HT-29 (cell line): ENCODE data around the gene MRPL27. TPM values are rescaled to one million over a fixed set of nuclear protein-coding genes. Genes with fewer than 3 reads are reported as not detected.

Source experiments
- DNase-seq: peaks from one replicate; pipeline ENCODE4 v3.0.0-alpha.2; 2015; ENCODE audit warnings: low spot score
- total RNA-seq: library from RNA; depleted of rRNA; stranded (reverse); fragments of >200 nt; shearing (Covaris generic); gene quantifications from 2 replicates; pipeline ENCODE4 v1.2.3, GENCODE V29; 2014

Gene MRPL27
- total RNA-seq, 1 experiment from 2014 or later = 71.2 TPM

GRCh38 chr17:50360486-50361115 is 12.4 kb downstream of the MRPL27 start:
- no peak for DNase-seq

DNA sequence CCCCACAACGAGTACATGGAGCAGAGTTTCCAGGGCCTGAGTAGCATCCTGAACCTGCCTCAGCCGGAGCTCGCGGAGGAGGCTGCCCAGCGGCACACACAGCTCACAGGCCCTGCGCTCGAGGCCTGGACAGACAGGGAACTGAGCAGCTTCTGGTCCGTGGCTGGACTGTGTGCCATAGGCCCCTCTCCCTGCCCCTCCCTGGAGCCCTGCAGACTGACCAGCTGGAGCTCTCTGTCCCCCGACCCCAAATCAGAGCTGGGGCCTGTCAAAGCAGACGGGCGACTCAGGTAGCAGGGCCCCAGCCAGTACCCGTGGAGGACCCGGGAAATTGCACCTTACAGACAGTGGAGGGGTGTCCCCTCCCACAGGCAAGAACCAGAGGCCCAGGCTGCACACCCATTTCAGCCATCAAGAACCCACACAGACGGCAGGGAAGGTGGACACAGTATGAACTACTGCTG is 13.0 kb downstream of the MRPL27 start:
- no peak for DNase-seq

- DNase-seq = no peak
These were observed 13.8 kb downstream of the MRPL27 start for GRCh38 chr17:50359005-50359699.

GRCh38 chr17:50358177-50358576 is 14.8 kb downstream of the MRPL27 start:
- DNase-seq = no peak

DNA sequence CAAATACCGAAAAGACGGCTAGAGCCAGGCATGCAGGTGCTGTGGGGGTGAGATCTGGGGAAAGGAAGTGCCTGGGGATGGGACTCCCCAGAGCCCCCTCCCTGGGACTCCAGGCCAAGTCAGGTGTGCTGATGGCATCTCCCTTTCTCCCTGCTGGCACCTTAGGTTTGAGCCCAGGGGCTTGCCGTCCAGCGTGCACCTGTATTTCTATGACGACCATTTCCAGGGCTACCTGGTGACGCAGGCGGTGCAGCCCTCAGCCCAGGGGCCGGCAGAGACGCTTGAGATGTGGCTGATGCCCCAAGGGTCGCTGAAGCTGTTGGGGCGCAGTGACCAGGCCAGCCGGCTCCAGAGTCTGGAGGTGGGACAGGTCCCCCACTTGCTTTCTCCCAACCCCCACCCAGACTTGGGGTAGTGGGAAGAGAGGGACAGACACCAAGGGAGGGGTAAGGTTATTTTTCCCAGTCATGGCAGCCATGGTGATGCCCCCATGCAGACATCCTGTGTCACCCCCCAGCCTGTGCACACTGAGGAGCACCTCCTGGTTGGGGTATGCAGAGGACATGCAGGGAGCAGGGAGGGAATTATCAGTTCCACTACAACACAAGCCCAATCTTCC is 16.0 kb downstream of the MRPL27 start:
- DNase-seq = no peak

DNA sequence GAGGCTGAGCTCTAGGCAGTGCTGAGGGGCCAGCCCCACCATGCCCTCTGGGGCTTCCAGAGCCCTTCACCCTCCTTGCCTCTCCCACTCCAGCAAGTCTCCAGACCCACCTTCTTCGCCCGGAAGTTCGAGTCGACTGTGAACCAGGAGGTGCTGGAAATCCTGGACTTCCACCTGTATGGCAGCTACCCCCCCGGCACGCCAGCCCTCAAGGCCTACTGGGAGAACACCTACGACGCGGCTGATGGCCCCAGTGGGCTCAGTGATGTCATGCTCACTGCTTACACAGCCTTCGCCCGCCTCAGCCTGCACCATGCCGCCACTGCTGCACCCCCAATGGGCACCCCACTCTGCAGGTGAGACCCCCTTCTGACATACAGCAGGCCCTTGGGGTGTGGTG is 16.6 kb downstream of the MRPL27 start:
- DNase-seq = no peak

DNA sequence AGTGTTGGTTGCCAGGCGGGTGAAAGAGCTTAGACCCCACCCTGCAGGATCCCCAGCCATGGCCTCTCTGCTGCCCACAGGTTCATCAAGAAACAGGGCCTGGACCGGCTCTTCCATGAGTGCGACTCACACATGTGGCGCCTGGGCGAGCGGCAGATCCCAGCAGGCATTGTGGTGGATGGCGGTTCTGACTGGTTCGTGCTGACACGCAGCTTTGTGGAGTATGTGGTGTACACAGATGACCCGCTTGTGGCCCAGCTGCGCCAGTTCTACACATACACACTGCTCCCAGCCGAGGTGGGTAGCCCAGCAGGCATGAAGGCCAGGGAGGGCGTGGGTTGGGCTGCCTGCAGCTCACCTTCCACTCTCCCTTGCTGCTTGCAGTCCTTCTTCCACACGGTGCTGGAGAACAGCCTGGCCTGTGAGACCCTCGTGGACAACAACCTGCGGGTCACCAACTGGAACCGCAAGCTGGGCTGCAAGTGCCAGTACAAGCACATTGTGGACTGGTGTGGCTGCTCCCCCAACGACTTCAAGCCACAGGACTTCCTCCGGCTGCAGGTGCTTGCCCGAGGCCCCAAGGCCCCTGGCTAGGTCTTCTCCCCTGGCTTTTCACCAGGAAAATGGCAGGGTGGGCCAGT is 17.2 kb downstream of the MRPL27 start:
- DNase-seq = no peak

GRCh38 chr17:50355336-50355700 is 17.7 kb downstream of the MRPL27 start:
- DNase-seq = no peak

DNA sequence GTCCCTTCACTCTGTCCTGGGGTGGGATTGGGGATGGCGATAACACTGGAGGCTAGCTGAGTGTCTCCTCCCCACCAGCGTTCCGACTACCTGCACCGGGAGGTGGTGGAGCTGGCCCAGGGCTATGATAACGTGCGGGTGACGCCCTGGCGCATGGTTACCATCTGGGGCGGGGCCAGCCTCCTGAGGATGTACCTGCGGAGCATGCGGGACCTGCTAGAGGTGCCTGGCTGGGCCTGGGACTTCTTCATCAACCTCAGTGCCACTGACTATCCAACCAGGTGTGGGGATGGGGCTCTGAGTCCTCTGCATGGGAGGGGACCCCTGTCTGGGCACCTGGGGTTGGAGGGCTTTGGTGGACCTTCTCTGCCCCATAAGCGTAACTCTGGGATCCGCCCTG is 18.2 kb downstream of the MRPL27 start:
- DNase-seq = no peak

- no peak for DNase-seq
These were observed 18.8 kb downstream of the MRPL27 start for GRCh38 chr17:50354198-50354597.

GRCh38 chr17:50353600-50354195 is 19.3 kb downstream of the MRPL27 start:
- DNase-seq = no peak

DNA sequence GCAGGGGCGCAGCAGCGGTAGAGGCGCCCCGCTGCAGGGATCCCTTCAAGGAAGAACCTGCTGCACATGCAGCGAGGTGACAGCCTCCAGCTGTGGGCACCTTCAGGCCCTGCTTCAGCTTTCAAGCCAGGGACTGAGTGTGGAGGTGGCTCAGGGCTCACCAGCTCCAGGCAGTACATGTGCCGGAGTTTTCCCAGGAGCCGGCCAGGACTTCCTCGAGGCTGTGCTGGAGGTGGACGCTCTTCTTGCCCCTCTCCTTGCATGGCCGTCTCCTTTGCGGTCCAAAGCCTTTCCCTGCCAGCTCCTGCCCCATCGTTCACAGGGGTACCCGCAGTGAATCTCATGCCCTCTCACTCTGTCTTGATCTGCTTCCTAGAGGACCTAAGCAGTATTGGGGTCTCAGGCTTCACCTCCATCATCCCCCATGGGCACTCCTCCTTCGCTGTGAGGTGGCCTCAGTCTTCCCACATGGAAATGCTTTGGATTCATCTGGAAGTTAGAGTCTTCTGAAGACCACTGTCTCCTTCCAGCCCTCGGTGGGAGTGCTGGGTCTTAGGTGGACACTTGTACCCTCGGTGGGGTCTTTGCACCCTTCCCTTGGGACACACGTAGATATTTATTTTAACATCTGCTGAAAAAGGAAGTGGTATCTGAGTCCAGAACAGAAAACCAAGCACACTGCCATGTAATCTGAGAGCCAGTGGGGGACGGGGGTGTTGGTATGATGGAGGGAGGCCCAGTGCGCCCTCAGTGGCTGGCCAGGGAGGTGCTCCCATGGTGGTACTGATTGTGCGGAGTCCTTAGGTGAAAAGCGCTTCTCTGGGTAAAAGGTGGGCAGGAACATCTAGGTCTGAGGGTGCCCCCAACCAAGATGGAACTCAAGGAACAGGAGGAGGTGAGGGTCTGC is 20.0 kb downstream of the MRPL27 start:
- no peak for DNase-seq

- DNase-seq = no peak
These were observed 20.8 kb downstream of the MRPL27 start for GRCh38 chr17:50352072-50352692.

DNA sequence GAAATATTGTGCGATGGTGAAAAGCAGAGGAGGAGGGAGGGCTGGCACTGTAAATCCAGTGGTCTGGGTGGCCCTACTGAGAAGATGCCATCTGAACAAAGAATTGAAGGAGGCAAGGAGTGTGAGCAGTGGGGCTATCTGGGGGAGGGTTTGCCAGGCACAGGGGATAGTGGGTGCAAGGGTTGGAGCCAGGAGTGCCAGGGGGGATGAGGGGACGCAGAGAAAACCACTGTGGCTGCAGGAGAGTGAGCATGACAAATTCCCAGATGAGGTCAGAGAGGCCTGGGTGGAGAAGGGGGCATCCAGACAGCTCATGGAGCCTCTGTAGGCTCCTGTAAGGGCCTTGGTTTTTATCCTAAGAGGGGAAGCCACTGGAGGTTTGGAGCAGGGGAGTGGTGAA is 22.3 kb downstream of the MRPL27 start:
- no peak for DNase-seq

DNA sequence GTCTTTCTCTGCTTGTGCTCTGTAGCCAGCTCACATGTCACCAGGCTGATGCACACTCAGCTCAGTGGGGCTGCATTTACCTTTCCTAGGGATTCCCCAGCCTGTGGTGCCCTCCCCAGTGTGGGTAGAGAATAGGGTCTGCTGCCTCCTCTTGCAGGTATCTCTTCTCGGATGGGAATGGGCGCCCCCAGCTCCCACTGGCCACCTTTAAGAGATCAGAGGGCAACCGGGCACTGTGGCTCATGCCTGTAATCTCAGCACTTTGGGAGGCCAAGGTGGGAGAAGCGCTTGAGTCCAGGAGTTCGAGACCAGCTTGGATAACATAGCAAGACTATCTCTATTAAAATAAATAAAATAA is 23.8 kb downstream of the MRPL27 start:
- DNase-seq = no peak

- DNase-seq = no peak
These were observed 24.3 kb downstream of the MRPL27 start for GRCh38 chr17:50348522-50349242.

DNA sequence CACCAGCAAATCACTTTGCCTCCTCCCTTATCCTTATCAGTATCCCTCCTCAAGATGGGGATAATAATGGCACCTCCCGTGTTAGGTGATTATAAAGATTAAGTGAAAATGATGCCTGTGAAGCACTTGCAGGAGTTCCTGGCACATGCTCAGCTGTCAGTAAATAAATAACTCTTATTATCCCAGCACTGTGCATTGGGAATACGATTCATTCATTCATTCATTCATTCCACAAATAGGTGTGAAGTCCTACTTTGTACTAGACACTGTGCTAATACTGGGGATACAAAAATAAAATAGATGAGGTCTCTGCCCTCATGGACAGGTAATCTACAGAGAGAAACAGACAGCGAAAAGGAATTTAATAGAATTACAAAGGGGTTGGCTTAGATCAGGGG is 25.1 kb downstream of the MRPL27 start:
- DNase-seq = no peak

- no peak for DNase-seq
These were observed 25.7 kb downstream of the MRPL27 start for GRCh38 chr17:50347117-50347893.
